IPS-18c (cell line): ENCODE results near the gene SACM1L.

Experiments used
- H3K4me3 ChIP-seq: 2 replicates; pipeline ENCODE4 v1.7.0; 2013; ENCODE audit warnings: low read depth, mild to moderate bottlenecking, low read length, moderate library complexity; ENCODE audit not compliant: insufficient read depth
- H3K9me3 ChIP-seq: one replicate; pipeline ENCODE4 v1.6.1; 2013; ENCODE audit warnings: mild to moderate bottlenecking, low read length, moderate library complexity; ENCODE audit not compliant: control insufficient read depth, insufficient read depth

The SACM1L gene

GRCh38 chr3:45688882-45689786, at the start of gene SACM1L:
TSS of gene SACM1L (plus strand) at chr3:45689396. CDS start at chr3:45689466, 70 bp downstream.
- Histone ChIP-seq H3K9me3 (no peaks in the 10 kb centered on the region), H3K4me3 (peak within 1 kb of the TSS; percentile 95)

GRCh38 chr3:45640091-45640507, 49.1 kb upstream of the SACM1L start:
- no peaks in the 10 kb centered on the region for H3K9me3 ChIP-seq
- no peak overlapping the region for H3K4me3 ChIP-seq

GRCh38 chr3:45640724-45641361, 48.4 kb upstream of the SACM1L start:
- Histone ChIP-seq H3K4me3 (no peak overlapping the region; the same call in 1 of the 2 replicates), H3K9me3 (no peaks in the 10 kb centered on the region)

GRCh38 chr3:45641756-45642155, 47.4 kb upstream of the SACM1L start:
- Histone ChIP-seq H3K4me3 (no peak overlapping the region), H3K9me3 (no peaks in the 10 kb centered on the region)

GRCh38 chr3:45642731-45643152, 46.5 kb upstream of the SACM1L start:
- no peak overlapping the region for H3K4me3 ChIP-seq
- H3K9me3 ChIP-seq = no peaks in the 10 kb centered on the region

GRCh38 chr3:45644063-45644790, 45.0 kb upstream of the SACM1L start:
- no peak overlapping the region for H3K4me3 ChIP-seq
- H3K9me3 ChIP-seq = no peaks in the 10 kb centered on the region

- H3K4me3 ChIP-seq = no peak overlapping the region
- no peaks in the 10 kb centered on the region for H3K9me3 ChIP-seq
Measured at GRCh38 chr3:45644791-45645201, 44.4 kb upstream of the SACM1L start.

GRCh38 chr3:45646051-45646585, 43.1 kb upstream of the SACM1L start:
- no peak overlapping the region for H3K4me3 ChIP-seq

GRCh38 chr3:45647148-45647619, 42.0 kb upstream of the SACM1L start:
- H3K4me3 ChIP-seq = no peak overlapping the region
- H3K9me3 ChIP-seq = no peaks in the 10 kb centered on the region

More at GRCh38 chr3:45646051-45646585, 43.1 kb upstream of the SACM1L start:
- H3K9me3 ChIP-seq = no peaks in the 10 kb centered on the region

- H3K9me3 ChIP-seq = no peaks in the 10 kb centered on the region
- H3K4me3 ChIP-seq = no peak overlapping the region
Measured at GRCh38 chr3:45653205-45653604, 36.0 kb upstream of the SACM1L start.

- Histone ChIP-seq H3K4me3 (no peak overlapping the region), H3K9me3 (no peaks in the 10 kb centered on the region)
Measured at GRCh38 chr3:45654397-45654944, 34.7 kb upstream of the SACM1L start.

- no peak overlapping the region for H3K4me3 ChIP-seq
- H3K9me3 ChIP-seq = no peaks in the 10 kb centered on the region
Measured at GRCh38 chr3:45655906-45656305, 33.3 kb upstream of the SACM1L start.

- Histone ChIP-seq H3K4me3 (no peak overlapping the region), H3K9me3 (no peaks in the 10 kb centered on the region)
Measured at GRCh38 chr3:45656575-45657363, 32.4 kb upstream of the SACM1L start.

- Histone ChIP-seq H3K4me3 (no peak overlapping the region), H3K9me3 (no peaks in the 10 kb centered on the region)
Measured at GRCh38 chr3:45657853-45658252, 31.3 kb upstream of the SACM1L start.

- no peaks in the 10 kb centered on the region for H3K9me3 ChIP-seq
- H3K4me3 ChIP-seq = no peak overlapping the region
Measured at GRCh38 chr3:45659661-45660566, 29.3 kb upstream of the SACM1L start.
